Measurements from ENCODE around the gene FNDC10. TPM values are rescaled to one million over a fixed set of nuclear protein-coding genes. Genes with fewer than 3 reads are reported as not detected.

Gene FNDC10
- total RNA-seq, 1 experiment from 2014 or later = 15.6 TPM

GRCh38 chr1:1602968-1603506 lies 3.1 kb upstream of the FNDC10 start:
- no peaks in the 10 kb centered on the region for H3K4me1 Mint-ChIP-seq (ENCODE audit: low read depth, unreplicated experiment)
- no peaks in the 10 kb centered on the region for H3K9me3 Mint-ChIP-seq (ENCODE audit: unreplicated experiment)
- BruUV-seq (replicated peaks) = no TSS peak
- no peak for DNase-seq
- Histone ChIP-seq H3K27me3 (replicated peaks; ENCODE audit: control insufficient read depth, insufficient read depth, low read length) (no peaks in the 10 kb centered on the region), H3K9me3 (no peaks in the 10 kb centered on the region), H3K36me3 (ENCODE audit: control insufficient read depth, insufficient read depth, low read length) (no peaks in the 10 kb centered on the region), H3K4me1 (no peaks in the 10 kb centered on the region; the same call in 1 of the 2 replicates), H3K4me3 (ENCODE audit: low read depth, low read length) (no peak overlapping the region)
- no peaks in the 10 kb centered on the region for H3K36me3 Mint-ChIP-seq (ENCODE audit: insufficient read depth, unreplicated experiment)
- intact Hi-C loops (cut with micrococcal nuclease; ENCODE audit: unreplicated experiment) = no loop called here
- no peak for TF ChIP-seq CTCF (IDR thresholded peaks at IDR 0.05; ENCODE audit: insufficient read depth in 1 of 2, low read depth in 1 of 2, low read length in 1 of 2, severe bottlenecking in 1 of 2, unreplicated experiment in 1 of 2)
- ChIA-PET CTCF (no interaction called here), POLR2A (no interaction called here)
- H3K27ac Mint-ChIP-seq (ENCODE audit: unreplicated experiment) = no peak overlapping the region
- H3K27me3 Mint-ChIP-seq (ENCODE audit: insufficient read depth, unreplicated experiment) = no peaks in the 10 kb centered on the region
- no peak overlapping the region for H3K4me3 Mint-ChIP-seq (ENCODE audit: unreplicated experiment)

GRCh38 chr1:1602304-1602967 lies 2.5 kb upstream of the FNDC10 start:
- no peaks in the 10 kb centered on the region for H3K36me3 Mint-ChIP-seq (ENCODE audit: insufficient read depth, unreplicated experiment)
- no peak overlapping the region for H3K4me3 ChIP-seq (ENCODE audit: low read depth, low read length)
- H3K9me3 Mint-ChIP-seq (ENCODE audit: unreplicated experiment) = no peaks in the 10 kb centered on the region
- H3K4me1 Mint-ChIP-seq (ENCODE audit: low read depth, unreplicated experiment) = no peaks in the 10 kb centered on the region
- H3K27me3 Mint-ChIP-seq (ENCODE audit: insufficient read depth, unreplicated experiment) = no peaks in the 10 kb centered on the region
- BruUV-seq (replicated peaks) = no TSS peak
- POLR2A ChIA-PET = no interaction called here
- H3K27me3 ChIP-seq (replicated peaks; ENCODE audit: control insufficient read depth, insufficient read depth, low read length) = no peaks in the 10 kb centered on the region
- no peaks in the 10 kb centered on the region for H3K9me3 ChIP-seq
- CTCF ChIA-PET = no interaction called here
- no peaks in the 10 kb centered on the region for H3K36me3 ChIP-seq (ENCODE audit: control insufficient read depth, insufficient read depth, low read length)
- no peak overlapping the region for H3K27ac Mint-ChIP-seq (ENCODE audit: unreplicated experiment)
- TF ChIP-seq CTCF (IDR thresholded peaks at IDR 0.05; ENCODE audit: insufficient read depth in 1 of 2, low read depth in 1 of 2, low read length in 1 of 2, severe bottlenecking in 1 of 2, unreplicated experiment in 1 of 2) = no peak
- intact Hi-C loops (cut with micrococcal nuclease; ENCODE audit: unreplicated experiment) = no loop called here
- H3K4me3 Mint-ChIP-seq (ENCODE audit: unreplicated experiment) = no peak overlapping the region
- no peaks in the 10 kb centered on the region; the same call in 1 of the 2 replicates for H3K4me1 ChIP-seq
- no peak for DNase-seq

GRCh38 chr1:1601564-1602303 lies 1.8 kb upstream of the FNDC10 start:
- no peak for TF ChIP-seq CTCF (IDR thresholded peaks at IDR 0.05; ENCODE audit: insufficient read depth in 1 of 2, low read depth in 1 of 2, low read length in 1 of 2, severe bottlenecking in 1 of 2, unreplicated experiment in 1 of 2)
- Histone ChIP-seq H3K4me3 (ENCODE audit: low read depth, low read length) (no peak overlapping the region), H3K36me3 (ENCODE audit: control insufficient read depth, insufficient read depth, low read length) (no peaks in the 10 kb centered on the region), H3K27me3 (replicated peaks; ENCODE audit: control insufficient read depth, insufficient read depth, low read length) (no peaks in the 10 kb centered on the region), H3K4me1 (no peaks in the 10 kb centered on the region; the same call in 1 of the 2 replicates), H3K9me3 (no peaks in the 10 kb centered on the region)
- H3K36me3 Mint-ChIP-seq (ENCODE audit: insufficient read depth, unreplicated experiment) = no peaks in the 10 kb centered on the region
- ChIA-PET CTCF (no interaction called here), POLR2A (no interaction called here)
- DNase-seq = no peak
- no peaks in the 10 kb centered on the region for H3K9me3 Mint-ChIP-seq (ENCODE audit: unreplicated experiment)
- no peaks in the 10 kb centered on the region for H3K27me3 Mint-ChIP-seq (ENCODE audit: insufficient read depth, unreplicated experiment)
- H3K27ac Mint-ChIP-seq (ENCODE audit: unreplicated experiment) = no peak overlapping the region
- BruUV-seq (replicated peaks) = no TSS peak
- intact Hi-C loops (cut with micrococcal nuclease; ENCODE audit: unreplicated experiment) = no loop called here
- no peaks in the 10 kb centered on the region for H3K4me1 Mint-ChIP-seq (ENCODE audit: low read depth, unreplicated experiment)
- no peak overlapping the region for H3K4me3 Mint-ChIP-seq (ENCODE audit: unreplicated experiment)

Measured in Caco-2 (cell line).